WTC11 (cell line): ENCODE results near the gene FRMD4A. TPM values are rescaled to one million over a fixed set of nuclear protein-coding genes. Genes with fewer than 3 reads are reported as not detected.

Source experiments
- ATAC-seq: fragments of 200-7000 bp; cut with Tn5 transposase; 2 replicates; pipeline ENCODE4 v1.10.0; 2021; ENCODE audit warnings: mild to moderate bottlenecking, moderate library complexity
- CTCF ChIA-PET: fragments of 300-600 bp; sonication (Branson Sonifier 250); formaldehyde crosslinking; loops from one replicate; lab custom pipeline; 2021; ENCODE audit warnings: antibody characterized with exemption; lab: Charles Lee
- POLR2A ChIA-PET: fragments of 350-600 bp; sonication (Branson Sonifier 250); formaldehyde crosslinking; loops from one replicate; lab custom pipeline; 2021; ENCODE audit warnings: antibody characterized with exemption; lab: Charles Lee
- DNase-seq: peaks from one replicate; pipeline ENCODE4 v3.0.0; 2021; ENCODE audit warnings: low spot score
- H3K27ac Mint-ChIP-seq: 2 replicates; pipeline ENCODE4 v1.8.0; 2021; ENCODE audit warnings: mixed read lengths
- H3K27me3 Mint-ChIP-seq: 2 replicates; pipeline ENCODE4 v1.8.0; 2021; ENCODE audit warnings: low read depth, mild to moderate bottlenecking, moderate library complexity, mixed read lengths
- H3K36me3 Mint-ChIP-seq: 2 replicates; pipeline ENCODE4 v1.8.0; 2021; ENCODE audit warnings: mixed read lengths
- H3K4me1 Mint-ChIP-seq: 2 replicates; pipeline ENCODE4 v1.8.0; 2022; ENCODE audit warnings: mixed read lengths
- H3K4me3 Mint-ChIP-seq: 2 replicates; pipeline ENCODE4 v1.8.0; 2021; ENCODE audit warnings: mild to moderate bottlenecking, moderate library complexity, mixed read lengths
- H3K9me3 Mint-ChIP-seq: 2 replicates; pipeline ENCODE4 v1.8.0; 2021; ENCODE audit warnings: mixed read lengths
- ATF1 ChIP-seq: sonication (generic); formaldehyde crosslinking; IDR thresholded peaks from 2 replicates; pipeline ENCODE4 v1.8.1; 2023; ENCODE audit warnings: mild to moderate bottlenecking, moderate library complexity, missing genetic modification reagents
- CBFB ChIP-seq: sonication (generic); formaldehyde crosslinking; IDR thresholded peaks from 2 replicates; pipeline ENCODE4 v1.8.1; 2022; ENCODE audit warnings: mild to moderate bottlenecking, low read depth, missing genetic modification reagents
- E2F4 ChIP-seq: sonication (generic); formaldehyde crosslinking; IDR thresholded peaks from 2 replicates; pipeline ENCODE4 v1.8.1; 2022; ENCODE audit warnings: low read depth, mild to moderate bottlenecking, moderate library complexity, missing genetic modification reagents, borderline replicate concordance
- EMX1 ChIP-seq: fragments of 250-450 bp; sonication (Bioruptor Pico); IDR thresholded peaks from 2 replicates; pipeline ENCODE4 v1.8.0; 2021; ENCODE audit warnings: mild to moderate bottlenecking
- FOXJ3 ChIP-seq: sonication (generic); formaldehyde crosslinking; IDR thresholded peaks from 2 replicates; pipeline ENCODE4 v1.9.0; 2021; ENCODE audit warnings: missing genetic modification reagents, mild to moderate bottlenecking, borderline replicate concordance
- FOXP4 ChIP-seq: sonication (generic); formaldehyde crosslinking; IDR thresholded peaks from 2 replicates; pipeline ENCODE4 v1.8.0; 2022; ENCODE audit warnings: mild to moderate bottlenecking, missing genetic modification reagents
- GRHL2 ChIP-seq: fragments of 250-450 bp; sonication (Bioruptor Pico); IDR thresholded peaks from 2 replicates; pipeline ENCODE4 v1.8.0; 2022; ENCODE audit warnings: mild to moderate bottlenecking, moderate library complexity; ENCODE audit not compliant: insufficient replicate concordance, severe bottlenecking
- JUN ChIP-seq: sonication (generic); formaldehyde crosslinking; IDR thresholded peaks from 2 replicates; pipeline ENCODE4 v1.8.0; 2023; ENCODE audit warnings: mild to moderate bottlenecking, missing genetic modification reagents
- KAT7 ChIP-seq: sonication (generic); formaldehyde crosslinking; IDR thresholded peaks from 2 replicates; pipeline ENCODE4 v1.8.1; 2023; ENCODE audit warnings: missing genetic modification reagents, mild to moderate bottlenecking, borderline replicate concordance
- NFE2L1 ChIP-seq: sonication (generic); formaldehyde crosslinking; IDR thresholded peaks from 2 replicates; pipeline ENCODE4 v1.8.1; 2023; ENCODE audit warnings: missing genetic modification reagents
- RORB ChIP-seq: fragments of 250-450 bp; sonication (Bioruptor Pico); IDR thresholded peaks from 2 replicates; pipeline ENCODE4 v1.9.0; 2021; ENCODE audit warnings: mild to moderate bottlenecking
- ZNF121 ChIP-seq: sonication (generic); formaldehyde crosslinking; IDR thresholded peaks from 2 replicates; pipeline ENCODE4 v1.8.0; 2023; ENCODE audit warnings: missing genetic modification reagents
- ZNF219 ChIP-seq: sonication (generic); formaldehyde crosslinking; IDR thresholded peaks from 2 replicates; pipeline ENCODE4 v1.8.0; 2023; ENCODE audit warnings: missing genetic modification reagents, mild to moderate bottlenecking, borderline replicate concordance
- total RNA-seq: library from RNA; stranded (reverse); gene quantifications from 3 replicates; pipeline ENCODE4 v1.2.3, GENCODE V29; 2021
- TF ChIP-seq, protein P1 (sequence below): fragments of 250-450 bp; sonication (Bioruptor Pico); IDR thresholded peaks from 2 replicates; pipeline ENCODE4 v2.1.2; 2022; ENCODE audit warnings: mild to moderate bottlenecking, moderate library complexity
- TF ChIP-seq, protein P2 (sequence below): sonication (generic); formaldehyde crosslinking; IDR thresholded peaks from 2 replicates; pipeline ENCODE4 v1.8.0; 2022; ENCODE audit warnings: mild to moderate bottlenecking, missing genetic modification reagents
- TF ChIP-seq, protein P3 (sequence below): sonication (generic); formaldehyde crosslinking; IDR thresholded peaks from 2 replicates; pipeline ENCODE4 v1.8.0; 2023; ENCODE audit warnings: missing genetic modification reagents, mild to moderate bottlenecking, borderline replicate concordance

Gene FRMD4A
- total RNA-seq, 1 experiment from 2014 or later = 35.5 TPM

DNA sequence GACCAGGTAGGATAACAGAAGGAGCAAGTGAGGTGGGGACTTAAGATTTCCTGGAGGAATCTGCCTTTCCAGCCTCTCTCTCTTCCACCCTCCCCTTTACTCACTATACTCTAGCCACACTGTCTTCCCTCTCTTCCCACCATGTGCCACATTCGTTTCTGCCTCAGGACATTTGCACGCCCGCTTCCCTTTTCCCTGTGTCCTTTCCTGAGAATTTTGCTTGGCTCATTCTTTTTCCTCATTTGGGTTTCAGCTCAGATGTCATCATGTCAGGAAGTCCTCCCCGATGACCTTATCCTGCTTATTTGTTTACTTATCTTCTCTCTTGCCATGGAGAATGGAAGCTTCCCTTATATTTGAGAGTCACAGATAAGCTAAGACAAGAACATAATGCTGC, 380.2 kb downstream of the FRMD4A start (continued):
- no peak for TF ChIP-seq ZNF121 (CRISPR knock-in tag)
- TF ChIP-seq ATF1 (CRISPR knock-in tag) = no peak
- no peak for TF ChIP-seq JUN (CRISPR knock-in tag)
- no peak for TF ChIP-seq GRHL2 (CRISPR knock-in tag)
- TF ChIP-seq RORB = no peak
- TF ChIP-seq, protein P1, sequence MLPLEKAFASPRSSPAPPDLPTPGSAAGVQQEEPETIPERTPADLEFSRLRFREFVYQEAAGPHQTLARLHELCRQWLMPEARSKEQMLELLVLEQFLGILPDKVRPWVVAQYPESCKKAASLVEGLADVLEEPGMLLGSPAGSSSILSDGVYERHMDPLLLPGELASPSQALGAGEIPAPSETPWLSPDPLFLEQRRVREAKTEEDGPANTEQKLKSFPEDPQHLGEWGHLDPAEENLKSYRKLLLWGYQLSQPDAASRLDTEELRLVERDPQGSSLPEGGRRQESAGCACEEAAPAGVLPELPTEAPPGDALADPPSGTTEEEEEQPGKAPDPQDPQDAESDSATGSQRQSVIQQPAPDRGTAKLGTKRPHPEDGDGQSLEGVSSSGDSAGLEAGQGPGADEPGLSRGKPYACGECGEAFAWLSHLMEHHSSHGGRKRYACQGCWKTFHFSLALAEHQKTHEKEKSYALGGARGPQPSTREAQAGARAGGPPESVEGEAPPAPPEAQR = no peak
- TF ChIP-seq FOXJ3 (CRISPR knock-in tag) = no peak
- TF ChIP-seq EMX1 = no peak
- TF ChIP-seq, protein P2, sequence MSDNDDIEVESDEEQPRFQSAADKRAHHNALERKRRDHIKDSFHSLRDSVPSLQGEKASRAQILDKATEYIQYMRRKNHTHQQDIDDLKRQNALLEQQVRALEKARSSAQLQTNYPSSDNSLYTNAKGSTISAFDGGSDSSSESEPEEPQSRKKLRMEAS = no peak
- no peak for TF ChIP-seq FOXP4 (CRISPR knock-in tag)
- no peak for TF ChIP-seq KAT7

DNA sequence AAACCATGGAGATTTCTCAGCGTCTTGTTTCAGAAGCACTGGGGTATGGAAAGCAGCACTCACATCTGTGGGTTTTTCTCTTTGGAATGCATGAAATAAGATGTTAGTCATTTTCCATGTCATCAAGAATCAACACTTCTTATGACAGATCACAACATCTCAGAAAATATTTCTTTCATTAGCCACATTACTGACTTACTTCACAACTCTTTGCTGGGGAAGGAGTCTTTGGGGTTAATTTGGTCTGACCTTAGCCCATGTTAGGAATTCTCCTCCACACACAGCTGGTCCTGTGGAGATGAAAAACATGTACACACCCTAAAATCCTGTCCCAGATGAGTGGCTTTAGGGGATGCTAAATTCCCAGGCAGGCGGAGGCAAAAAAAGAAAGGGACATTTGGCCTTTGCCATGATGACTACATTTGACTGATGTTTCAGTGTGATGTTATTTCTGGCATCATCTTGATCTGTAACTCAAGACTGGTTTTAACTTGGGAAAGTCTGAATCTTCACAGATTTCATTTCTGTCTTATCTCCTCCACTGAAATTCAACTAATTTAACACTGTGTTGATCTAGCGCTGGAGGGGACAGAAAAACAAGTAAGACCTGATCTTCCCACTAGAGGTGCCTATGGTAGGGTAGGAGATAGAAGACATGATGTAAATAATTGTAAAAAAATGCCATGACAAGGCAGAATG, 380.7 kb downstream of the FRMD4A start:
- no peak overlapping the region for H3K27ac Mint-ChIP-seq
- DNase-seq = no peak

DNA sequence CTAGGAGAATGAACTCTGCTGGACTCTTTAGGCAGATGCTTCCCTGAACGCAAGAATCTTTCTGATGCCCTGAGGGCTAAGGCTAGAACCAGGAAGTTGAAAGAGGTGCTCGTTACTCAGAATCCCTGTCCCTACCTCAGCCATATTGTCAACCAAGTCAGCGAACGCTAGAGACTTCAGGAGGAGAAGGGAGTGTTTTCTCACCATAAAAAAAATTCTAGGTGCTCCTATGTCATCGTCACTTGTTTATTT, 384.6 kb downstream of the FRMD4A start:
- CTCF ChIA-PET = interaction anchor here (1.6 kb wide), 1 partner anchor 11 kb away, joined by 3 read pairs; no protein-coding TSS in a partner anchor
- H3K36me3 Mint-ChIP-seq = no peaks in the 10 kb centered on the region
- H3K27me3 Mint-ChIP-seq = no peaks in the 10 kb centered on the region
- no peak for TF ChIP-seq E2F4 (CRISPR knock-in tag)
- TF ChIP-seq NFE2L1 (CRISPR knock-in tag) = no peak
- H3K9me3 Mint-ChIP-seq = peaks cover 7% of the 10 kb centered on the region; the same call in 1 of the 2 replicates
- no peak overlapping the region for H3K27ac Mint-ChIP-seq
- POLR2A ChIA-PET = no interaction called here
- no peak for DNase-seq
- peak; percentile 40 for ATAC-seq
- H3K4me1 Mint-ChIP-seq = peaks cover 28% of the 10 kb centered on the region
- no peak overlapping the region for H3K4me3 Mint-ChIP-seq

More for the DNA sequence above, 380.7 kb downstream of the FRMD4A start:
- TF ChIP-seq, protein P3, sequence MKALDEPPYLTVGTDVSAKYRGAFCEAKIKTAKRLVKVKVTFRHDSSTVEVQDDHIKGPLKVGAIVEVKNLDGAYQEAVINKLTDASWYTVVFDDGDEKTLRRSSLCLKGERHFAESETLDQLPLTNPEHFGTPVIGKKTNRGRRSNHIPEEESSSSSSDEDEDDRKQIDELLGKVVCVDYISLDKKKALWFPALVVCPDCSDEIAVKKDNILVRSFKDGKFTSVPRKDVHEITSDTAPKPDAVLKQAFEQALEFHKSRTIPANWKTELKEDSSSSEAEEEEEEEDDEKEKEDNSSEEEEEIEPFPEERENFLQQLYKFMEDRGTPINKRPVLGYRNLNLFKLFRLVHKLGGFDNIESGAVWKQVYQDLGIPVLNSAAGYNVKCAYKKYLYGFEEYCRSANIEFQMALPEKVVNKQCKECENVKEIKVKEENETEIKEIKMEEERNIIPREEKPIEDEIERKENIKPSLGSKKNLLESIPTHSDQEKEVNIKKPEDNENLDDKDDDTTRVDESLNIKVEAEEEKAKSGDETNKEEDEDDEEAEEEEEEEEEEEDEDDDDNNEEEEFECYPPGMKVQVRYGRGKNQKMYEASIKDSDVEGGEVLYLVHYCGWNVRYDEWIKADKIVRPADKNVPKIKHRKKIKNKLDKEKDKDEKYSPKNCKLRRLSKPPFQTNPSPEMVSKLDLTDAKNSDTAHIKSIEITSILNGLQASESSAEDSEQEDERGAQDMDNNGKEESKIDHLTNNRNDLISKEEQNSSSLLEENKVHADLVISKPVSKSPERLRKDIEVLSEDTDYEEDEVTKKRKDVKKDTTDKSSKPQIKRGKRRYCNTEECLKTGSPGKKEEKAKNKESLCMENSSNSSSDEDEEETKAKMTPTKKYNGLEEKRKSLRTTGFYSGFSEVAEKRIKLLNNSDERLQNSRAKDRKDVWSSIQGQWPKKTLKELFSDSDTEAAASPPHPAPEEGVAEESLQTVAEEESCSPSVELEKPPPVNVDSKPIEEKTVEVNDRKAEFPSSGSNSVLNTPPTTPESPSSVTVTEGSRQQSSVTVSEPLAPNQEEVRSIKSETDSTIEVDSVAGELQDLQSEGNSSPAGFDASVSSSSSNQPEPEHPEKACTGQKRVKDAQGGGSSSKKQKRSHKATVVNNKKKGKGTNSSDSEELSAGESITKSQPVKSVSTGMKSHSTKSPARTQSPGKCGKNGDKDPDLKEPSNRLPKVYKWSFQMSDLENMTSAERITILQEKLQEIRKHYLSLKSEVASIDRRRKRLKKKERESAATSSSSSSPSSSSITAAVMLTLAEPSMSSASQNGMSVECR (CRISPR knock-in tag) = no peak
- TF ChIP-seq ZNF219 (CRISPR knock-in tag) (no peak), CBFB (CRISPR knock-in tag) (no peak)
- 0 out of 2 replicates have a peak, but pooled peaks cover 4% of the 10 kb centered on the region for H3K36me3 Mint-ChIP-seq
- no peak for ATAC-seq
- no peak overlapping the region for H3K4me3 Mint-ChIP-seq
- peaks cover 14% of the 10 kb centered on the region for H3K4me1 Mint-ChIP-seq
- ChIA-PET POLR2A (no interaction called here), CTCF (interaction anchor here (1.3 kb wide), 1 partner anchor 103 kb away, joined by 3 read pairs; no protein-coding TSS in a partner anchor)
- no peaks in the 10 kb centered on the region for H3K27me3 Mint-ChIP-seq
- peaks cover 28% of the 10 kb centered on the region for H3K9me3 Mint-ChIP-seq
